GM21786 (cell line): ENCODE data around the gene CLMP.
"Not testable (repeated sequence)": the region's sequence is repeated elsewhere in the genome, so short reads cannot be mapped to it uniquely, and the experiment has no call there.

ENCODE experiments used
- ATAC-seq: cut with Tn5 transposase; IDR thresholded peaks from one replicate; pipeline ENCODE4 v1.9.1; 2021; ENCODE audit not compliant: unreplicated experiment

Gene CLMP

GRCh38 chr11:123137431-123138224 lies 57.4 kb downstream of the CLMP start:
- ATAC-seq: no peak

- no peak for ATAC-seq
Observed at GRCh38 chr11:123135863-123136446, 59.1 kb downstream of the CLMP start.

DNA sequence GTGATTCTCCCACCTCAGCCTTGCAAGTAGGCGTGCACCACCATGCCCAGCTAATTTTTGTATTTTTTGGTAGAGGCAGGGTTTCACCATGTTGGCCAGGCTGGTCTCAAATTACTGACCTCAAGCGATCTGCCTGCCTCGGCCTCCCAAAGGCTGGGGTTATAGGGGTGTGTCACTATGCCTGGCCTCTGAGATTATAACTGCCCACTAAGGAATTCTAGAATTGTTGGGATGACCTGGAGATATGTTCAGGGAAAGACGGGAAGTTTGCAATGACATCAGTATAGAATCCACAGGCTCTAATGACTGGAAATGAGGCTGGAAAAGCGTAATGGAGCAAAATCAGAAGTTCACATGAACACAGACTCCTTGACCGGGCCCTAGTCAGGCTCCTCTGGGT lies 62.2 kb downstream of the CLMP start:
- ATAC-seq: no peak

GRCh38 chr11:123132034-123132766 lies 62.8 kb downstream of the CLMP start:
- not testable (repeated sequence) for ATAC-seq

DNA sequence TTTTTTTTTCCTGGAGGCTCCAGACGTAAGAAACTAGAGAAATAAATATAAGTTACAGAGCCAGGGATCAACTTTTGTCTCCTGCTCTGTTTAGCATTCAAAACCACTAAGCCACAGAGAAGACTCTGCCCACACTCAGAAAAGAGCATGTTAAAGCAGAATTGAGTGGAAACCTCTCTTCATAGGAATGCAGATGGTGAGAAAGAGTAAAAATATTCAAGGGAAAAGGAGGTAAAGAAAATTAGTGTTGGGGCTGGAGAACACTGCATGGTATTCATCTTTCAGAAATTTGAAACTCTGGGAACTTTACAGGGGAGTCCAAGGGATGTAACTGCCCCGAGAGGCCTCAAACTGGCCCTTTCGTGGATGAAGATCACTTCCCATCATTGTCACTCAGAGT lies 65.1 kb downstream of the CLMP start:
- no peak for ATAC-seq

DNA sequence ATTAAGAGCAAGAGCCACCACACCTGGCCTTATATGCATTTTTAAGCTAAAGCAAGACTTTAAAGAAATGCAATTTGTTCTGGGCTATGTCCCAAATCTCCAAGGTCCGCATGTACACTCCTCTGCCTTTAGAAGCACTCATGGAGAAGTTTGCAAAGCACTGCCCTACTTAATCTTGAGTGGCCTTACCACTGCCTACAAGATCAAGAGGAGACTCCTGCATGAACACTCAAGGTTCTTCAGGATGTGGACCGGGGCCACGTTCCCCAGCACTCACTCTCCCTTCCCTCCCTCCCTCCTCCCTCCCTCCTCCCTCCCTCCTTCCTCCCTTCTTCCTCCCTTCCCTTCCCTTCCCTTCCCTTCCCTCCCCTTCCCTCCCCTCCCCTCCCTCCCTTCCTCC lies 69.9 kb downstream of the CLMP start:
- ATAC-seq: no peak

- no peak for ATAC-seq
Observed at GRCh38 chr11:123122852-123123251, 72.2 kb downstream of the CLMP start.

DNA sequence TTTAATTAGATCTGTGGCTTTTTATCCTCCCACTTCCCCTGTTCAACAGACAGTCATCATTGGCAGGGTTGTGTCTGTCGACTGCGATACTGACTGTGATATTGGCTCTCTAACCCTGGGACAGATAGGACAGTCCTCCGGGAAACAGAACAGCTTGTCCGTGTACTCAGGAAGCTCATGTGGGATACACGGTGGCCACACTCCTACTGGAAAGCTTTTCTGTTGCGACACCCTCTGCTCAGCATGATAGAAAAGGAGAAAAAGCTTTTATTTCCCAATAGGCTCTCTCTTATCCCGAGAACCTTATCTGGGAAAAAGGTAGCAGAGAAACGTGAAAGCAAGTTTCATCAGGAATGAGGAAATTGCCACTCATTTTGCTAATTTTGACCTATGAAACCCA lies 72.7 kb downstream of the CLMP start:
- no peak for ATAC-seq

DNA sequence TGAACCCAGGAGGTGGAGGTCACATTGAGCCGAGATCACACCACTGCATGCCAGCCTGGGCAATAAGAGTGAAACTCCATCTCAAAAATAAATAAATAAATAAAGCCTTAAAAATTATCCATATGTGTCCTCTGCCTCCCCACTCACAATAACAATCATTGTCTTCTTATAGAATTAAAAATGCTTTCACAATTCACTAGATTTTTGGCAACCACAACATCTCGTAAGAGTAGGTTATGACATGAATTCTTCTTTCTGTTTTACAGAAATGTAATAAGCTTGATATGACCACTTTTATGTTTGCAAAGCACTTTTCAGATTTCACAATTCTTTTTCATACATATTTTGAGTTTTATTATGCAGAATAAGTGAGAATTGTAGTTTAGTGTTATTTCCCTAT lies 78.6 kb downstream of the CLMP start:
- no peak for ATAC-seq

- ATAC-seq: no peak
Observed at GRCh38 chr11:123111465-123111864, 83.6 kb downstream of the CLMP start.

DNA sequence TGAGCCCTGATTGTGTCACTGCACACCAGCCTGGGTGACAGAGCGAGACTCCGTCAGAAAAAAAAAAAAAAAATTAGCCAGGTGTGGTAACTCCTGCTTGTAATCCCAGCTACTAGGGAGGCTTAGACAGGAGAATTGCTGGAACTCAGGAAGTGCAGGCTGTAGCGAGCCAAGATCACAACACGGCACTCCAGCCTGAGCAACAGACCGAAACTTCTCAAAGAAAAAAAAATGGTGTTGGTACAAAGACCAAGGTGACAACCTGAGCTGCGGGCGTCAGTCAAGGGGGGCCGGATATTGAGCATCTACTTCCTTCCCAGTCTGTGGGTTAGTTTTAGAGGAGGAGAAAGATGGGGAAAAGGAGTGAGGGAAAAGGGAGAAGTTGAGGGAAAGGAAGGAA lies 84.7 kb downstream of the CLMP start:
- no peak for ATAC-seq

DNA sequence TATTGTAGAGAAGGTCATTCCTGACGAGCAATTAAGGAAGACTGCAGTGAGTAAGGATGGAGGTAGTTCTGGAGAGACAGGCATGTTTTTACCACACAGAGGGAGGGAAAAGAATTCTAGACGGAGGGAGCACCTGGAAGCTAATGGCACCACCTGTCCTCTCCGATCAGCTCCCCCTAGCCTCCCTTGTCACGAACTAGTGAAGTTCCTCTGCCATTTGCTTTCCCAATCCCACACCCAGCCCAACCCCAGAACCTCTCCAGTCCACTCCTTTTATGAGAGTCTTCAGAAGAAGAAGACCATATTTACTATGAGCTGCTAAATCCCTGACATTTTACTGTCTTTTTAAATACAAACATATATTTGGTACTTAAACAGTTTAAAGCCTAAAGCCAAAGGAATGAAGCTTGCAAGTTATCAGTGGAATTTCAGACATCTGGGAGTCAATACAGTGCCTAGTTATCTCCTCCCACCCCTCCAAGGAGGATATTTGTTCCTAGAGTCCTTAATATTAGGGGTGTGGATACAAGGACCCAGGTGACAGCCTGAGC lies 87.0 kb downstream of the CLMP start:
- ATAC-seq: no peak

DNA sequence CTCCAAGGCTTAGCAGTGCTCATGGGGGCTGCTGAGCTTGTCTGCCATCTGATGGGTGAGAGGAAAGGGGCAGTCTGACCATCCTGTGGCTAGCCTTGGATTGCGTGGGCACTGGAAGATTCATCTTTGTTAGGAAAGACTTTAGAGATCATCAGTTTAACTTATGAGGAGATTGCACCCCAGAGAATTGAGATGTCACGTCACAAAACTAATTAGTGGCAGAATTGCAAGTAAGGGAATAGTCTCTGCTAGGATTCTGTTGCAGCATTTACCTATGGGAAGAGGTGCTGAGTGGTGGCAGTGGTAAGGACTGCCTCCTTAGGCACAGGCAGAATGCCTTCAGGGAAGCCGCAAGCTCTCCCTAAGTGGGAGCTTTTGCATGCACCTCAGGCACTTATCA lies 90.4 kb downstream of the CLMP start:
- no peak for ATAC-seq

GRCh38 chr11:123103326-123103980 lies 91.6 kb downstream of the CLMP start:
- no peak for ATAC-seq

DNA sequence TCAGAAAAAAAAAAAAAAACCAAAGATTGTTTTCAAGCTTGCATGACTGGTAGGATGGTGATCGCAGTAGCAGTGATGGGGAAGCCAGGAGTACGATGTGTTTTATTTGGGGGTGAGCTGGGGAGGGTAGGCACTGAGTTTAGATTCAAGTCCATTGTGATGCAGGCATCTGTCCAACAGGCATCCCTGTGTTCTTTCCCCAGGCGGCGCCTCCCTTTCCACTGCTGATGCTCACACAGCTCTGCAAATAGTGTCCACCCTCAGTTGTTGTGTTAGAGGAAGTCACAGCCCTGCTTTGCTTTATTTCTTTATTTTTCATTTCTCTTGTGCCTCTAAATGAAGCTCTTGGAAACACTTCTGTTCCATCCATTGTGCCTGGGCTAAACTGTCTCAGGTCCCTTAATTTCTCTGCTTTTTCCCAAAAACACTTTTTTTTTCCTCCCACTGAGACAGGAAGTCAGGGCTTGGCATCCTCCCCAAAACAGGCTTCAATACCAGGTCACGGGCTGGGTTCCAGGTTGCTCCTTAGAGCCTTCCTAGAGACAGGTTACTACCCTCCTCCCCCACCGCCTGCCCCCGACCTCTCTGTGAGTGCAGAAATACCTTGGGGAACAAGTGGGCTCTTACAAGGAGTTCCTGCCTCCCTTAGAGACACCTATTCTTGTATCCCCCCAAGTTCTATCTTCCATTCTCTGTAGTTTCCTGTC lies 94.5 kb downstream of the CLMP start:
- no peak for ATAC-seq

- ATAC-seq: no peak
Observed at GRCh38 chr11:123098990-123099389, 96.1 kb downstream of the CLMP start.

GRCh38 chr11:123093739-123094138 lies 101.3 kb downstream of the CLMP start:
- no peak for ATAC-seq

DNA sequence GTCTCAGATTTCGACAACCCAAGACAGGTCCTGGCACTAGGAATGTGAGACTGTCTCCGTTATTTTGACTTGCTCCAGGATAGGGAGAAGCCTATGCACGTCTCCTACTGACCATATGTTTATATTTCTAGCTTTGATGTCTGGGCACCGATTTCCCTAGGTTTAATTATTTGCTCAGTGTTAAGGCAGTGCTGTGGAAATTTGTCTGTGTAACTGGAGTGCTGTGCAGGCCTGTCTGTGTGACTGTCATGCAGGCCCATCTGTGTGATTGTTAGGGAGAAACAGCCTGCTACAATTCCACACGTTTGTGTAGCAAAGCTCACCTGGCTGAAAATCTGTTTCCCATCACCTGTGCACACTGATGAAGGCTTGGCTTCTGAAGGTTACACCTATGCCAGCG lies 103.5 kb downstream of the CLMP start:
- no peak for ATAC-seq

- ATAC-seq: not testable (repeated sequence)
Observed at GRCh38 chr11:123090168-123090567, 104.9 kb downstream of the CLMP start.

DNA sequence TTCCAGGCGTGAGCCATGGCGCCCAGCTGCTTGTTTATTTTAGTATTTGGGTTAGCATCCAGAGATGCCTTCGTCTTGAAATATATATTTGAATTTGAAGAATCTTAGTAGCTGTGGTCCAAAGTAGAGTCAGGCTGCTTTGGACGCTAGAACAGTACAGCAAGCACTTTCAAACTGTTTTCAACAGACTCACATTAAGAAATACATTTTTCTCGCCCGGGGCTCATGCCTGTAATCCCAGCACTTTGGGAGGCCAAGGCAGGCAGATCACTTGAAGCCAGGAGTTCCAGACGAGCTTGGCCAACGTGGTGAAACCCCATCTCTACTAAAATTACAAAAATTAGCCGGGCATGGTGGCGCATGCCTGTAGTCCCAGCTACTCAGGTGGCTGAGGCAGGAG lies 106.2 kb downstream of the CLMP start:
- ATAC-seq: not testable (repeated sequence)

DNA sequence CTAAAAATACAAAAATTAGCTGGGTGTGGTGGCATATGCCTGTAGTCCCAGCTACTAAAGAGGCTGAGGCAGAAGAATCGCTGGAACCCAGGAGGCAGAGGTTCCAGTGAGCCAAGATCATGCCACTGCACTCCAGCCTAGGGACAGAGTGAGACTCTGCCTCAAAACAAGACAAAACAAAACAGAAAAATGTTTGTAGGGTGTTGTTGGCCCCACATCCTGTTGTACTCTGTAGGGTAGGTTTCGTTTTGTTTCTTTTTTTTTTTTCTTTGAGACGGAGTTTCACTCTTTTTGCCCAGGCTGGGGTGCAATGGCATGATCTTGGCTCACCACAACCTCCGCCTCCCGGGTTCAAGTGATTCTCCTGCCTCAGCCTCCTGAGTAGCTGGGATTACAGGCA lies 107.4 kb downstream of the CLMP start:
- peak; percentile 95 for ATAC-seq
